Gastrocnemius medialis (tissue), 4 donors: ENCODE results near the gene STX17. TPM values are rescaled to one million over a fixed set of nuclear protein-coding genes. Genes with fewer than 3 reads are reported as not detected.

ENCODE experiments used
- ATAC-seq, 2 donors: fragments of 150-250 bp; one replicate each; pipeline ENCODE4 v1.9.1; 2016
- DNase-seq, 2 donors: peaks; one replicate each; pipeline ENCODE4 v3.0.0-alpha.2; 2019
- H3K27ac ChIP-seq, 4 donors: fragments of 200-600 bp; sonication (generic); 1 replicate in 1 of 4; 2 replicates in 3 of 4; pipeline ENCODE4 v1.5.1; 2016 to 2018; ENCODE audit warnings: mild to moderate bottlenecking in 2 of 4, moderate library complexity in 1 of 4
- H3K27me3 ChIP-seq, 3 donors: fragments of 200-600 bp; sonication (generic) in 2 of 3; 1 replicate in 1 of 3; 2 replicates in 2 of 3; pipeline versions ENCODE4 v1.5.1 to v1.6.0; 2016 to 2019; ENCODE audit warnings: mild to moderate bottlenecking in 1 of 3, moderate library complexity in 1 of 3
- H3K36me3 ChIP-seq, 2 donors: fragments of 200-600 bp; sonication (generic) in 1 of 2; one replicate each; pipeline ENCODE4 v1.5.1; 2017 to 2018
- H3K4me1 ChIP-seq, 2 donors: fragments of 200-600 bp; sonication (generic) in 1 of 2; one replicate each; pipeline ENCODE4 v1.5.1; 2016 to 2017; ENCODE audit warnings: mild to moderate bottlenecking in 2 of 2
- H3K4me3 ChIP-seq, 4 donors: fragments of 200-600 bp; sonication (generic) in 3 of 4; 1 replicate in 1 of 4; 2 replicates in 3 of 4; pipeline ENCODE4 v1.5.1; 2016 to 2019; ENCODE audit warnings: mild to moderate bottlenecking in 2 of 4
- H3K9me3 ChIP-seq, 3 donors: fragments of 200-600 bp; sonication (generic) in 2 of 3; 1 replicate in 1 of 3; 2 replicates in 2 of 3; pipeline ENCODE4 v1.5.1; 2016 to 2019
- POLR2A ChIP-seq, 2 donors: fragments of 450-650 bp; IDR thresholded peaks; one replicate each; pipeline ENCODE4 v1.6.1; 2017; ENCODE audit warnings: antibody characterized with exemption in 2 of 2, mild to moderate bottlenecking in 2 of 2, moderate library complexity in 2 of 2
- in situ Hi-C, 4 donors: fragments of 200-750 bp; cut with MboI; loops; one replicate each; pipeline versions ENCODE4 v1.15.0 to v1.8.0; 2017; ENCODE audit warnings: low sequenced_read_pairs in 4 of 4
- intact Hi-C: fragments of 100-400 bp; cut with DNase I; formaldehyde crosslinking; loops from one replicate; pipeline ENCODE4 v1.15.1; 2023; ENCODE audit warnings: low total_unique reads
- total RNA-seq, 4 donors: library from RNA; depleted of rRNA; stranded (reverse); fragments of >200 nt; gene quantifications; one replicate each; pipeline versions ENCODE4 v1.1.0 to v1.2.3, GENCODE V29; 2016
- TF ChIP-seq, protein P1 (sequence below), 5 experiments: fragments of 450-650 bp in 3 of 5; fragments of 200-600 bp in 2 of 5; sonication (generic) in 2 of 5; IDR thresholded peaks in 4 of 5; conservative IDR thresholded peaks in 1 of 5; 1 replicate in 4 of 5; 2 replicates in 1 of 5; pipeline ENCODE4 v1.5.1; 2016 to 2019; ENCODE audit warnings: antibody characterized with exemption in 5 of 5, mild to moderate bottlenecking in 3 of 5, moderate library complexity in 3 of 5

Gene STX17
- total RNA-seq, 4 donors from 2014 or later: 25.3 to 34.4 (median 31.6) TPM

DNA sequence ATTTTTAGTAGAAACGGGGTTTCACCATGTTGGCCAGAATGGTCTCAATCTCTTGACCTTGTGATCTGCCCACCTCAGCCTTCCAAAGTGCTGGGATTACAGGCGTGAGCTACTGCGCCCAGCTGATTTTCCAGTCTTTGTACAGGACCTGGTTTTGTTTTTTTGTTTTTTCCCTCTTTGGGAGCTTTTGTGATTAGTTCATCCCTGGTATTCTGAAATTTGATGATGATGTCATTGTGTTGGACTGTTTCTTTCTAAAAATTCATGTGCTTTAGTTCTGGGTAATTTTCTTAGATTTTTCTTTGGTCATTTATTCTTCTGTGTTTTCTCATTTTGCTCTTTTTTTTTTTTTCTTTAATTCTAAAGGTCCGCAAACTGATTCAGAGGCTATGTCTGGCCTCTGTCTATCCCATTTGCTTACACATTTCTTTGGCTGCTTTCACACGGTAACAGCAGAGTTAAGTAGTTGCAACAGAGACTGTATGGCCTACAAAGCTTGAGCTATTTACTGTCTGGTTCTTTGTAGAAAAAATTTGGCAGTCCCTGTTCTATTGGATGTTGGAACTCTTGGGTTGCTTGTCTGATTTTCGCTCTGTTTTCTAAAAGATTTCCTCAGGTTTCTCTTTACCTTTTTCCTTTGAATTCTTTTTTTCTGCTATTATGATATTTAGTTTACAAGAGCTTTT is 24.8 kb downstream of the STX17 start:
- TF ChIP-seq, protein P1, sequence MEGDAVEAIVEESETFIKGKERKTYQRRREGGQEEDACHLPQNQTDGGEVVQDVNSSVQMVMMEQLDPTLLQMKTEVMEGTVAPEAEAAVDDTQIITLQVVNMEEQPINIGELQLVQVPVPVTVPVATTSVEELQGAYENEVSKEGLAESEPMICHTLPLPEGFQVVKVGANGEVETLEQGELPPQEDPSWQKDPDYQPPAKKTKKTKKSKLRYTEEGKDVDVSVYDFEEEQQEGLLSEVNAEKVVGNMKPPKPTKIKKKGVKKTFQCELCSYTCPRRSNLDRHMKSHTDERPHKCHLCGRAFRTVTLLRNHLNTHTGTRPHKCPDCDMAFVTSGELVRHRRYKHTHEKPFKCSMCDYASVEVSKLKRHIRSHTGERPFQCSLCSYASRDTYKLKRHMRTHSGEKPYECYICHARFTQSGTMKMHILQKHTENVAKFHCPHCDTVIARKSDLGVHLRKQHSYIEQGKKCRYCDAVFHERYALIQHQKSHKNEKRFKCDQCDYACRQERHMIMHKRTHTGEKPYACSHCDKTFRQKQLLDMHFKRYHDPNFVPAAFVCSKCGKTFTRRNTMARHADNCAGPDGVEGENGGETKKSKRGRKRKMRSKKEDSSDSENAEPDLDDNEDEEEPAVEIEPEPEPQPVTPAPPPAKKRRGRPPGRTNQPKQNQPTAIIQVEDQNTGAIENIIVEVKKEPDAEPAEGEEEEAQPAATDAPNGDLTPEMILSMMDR (IDR thresholded peaks at IDR 0.05 in 4 of 5, conservative IDR thresholded peaks at IDR 0.05 in 1 of 5): no peak
- TF ChIP-seq POLR2A (IDR thresholded peaks at IDR 0.05): no peak
- DNase-seq: no peak
- Histone ChIP-seq H3K4me1 (no peaks in the 10 kb centered on the region), H3K27me3 (no peaks in the 10 kb centered on the region), H3K9me3 (no peaks in the 10 kb centered on the region), H3K36me3 (peaks cover 0 to 12% of the 10 kb centered on the region in 2 donors), H3K4me3 (no peak overlapping the region), H3K27ac (no peak overlapping the region)
- ATAC-seq: no peak
- intact Hi-C loops: no loop called here
- in situ Hi-C loops: no loop called here

DNA sequence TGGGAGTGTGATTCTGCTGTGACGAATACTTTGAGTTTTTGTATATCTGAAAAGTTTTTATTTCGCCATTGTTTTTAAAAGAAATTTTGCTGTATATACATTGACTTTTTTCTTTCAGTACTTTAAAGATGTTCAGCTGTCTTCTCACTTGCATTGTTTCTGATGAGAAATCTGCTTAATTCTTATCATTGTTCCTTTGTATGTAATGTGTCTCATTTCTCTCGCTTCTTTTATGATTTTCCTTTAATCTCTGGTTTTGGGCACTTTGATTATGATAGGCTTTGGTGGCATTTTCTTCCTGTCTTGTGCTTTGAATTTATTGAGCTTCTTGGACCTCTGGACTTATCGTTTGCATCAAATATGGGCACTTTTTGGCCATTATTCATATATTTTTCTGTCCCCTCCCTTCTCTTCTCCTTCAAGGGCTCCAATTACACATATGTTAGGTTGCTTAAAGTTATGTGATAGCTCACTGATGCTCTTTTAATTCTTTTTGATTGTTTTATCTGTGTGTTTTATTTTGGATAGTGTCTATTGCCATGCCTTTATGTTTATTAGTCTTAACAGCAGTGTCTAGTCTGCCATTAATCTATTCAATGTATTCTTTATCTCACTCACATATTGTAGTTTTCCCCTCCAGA is 30.6 kb downstream of the STX17 start:
- ATAC-seq: no peak
- no peak for TF ChIP-seq POLR2A (IDR thresholded peaks at IDR 0.05)
- TF ChIP-seq, protein P1 (IDR thresholded peaks at IDR 0.05 in 4 of 5, conservative IDR thresholded peaks at IDR 0.05 in 1 of 5): no peak
- no peaks in the 10 kb centered on the region for H3K9me3 ChIP-seq
- DNase-seq: no peak
- intact Hi-C loops: no loop called here
- H3K27ac ChIP-seq: no peak overlapping the region
- in situ Hi-C loops: no loop called here
- H3K27me3 ChIP-seq: no peaks in the 10 kb centered on the region
- no peaks in the 10 kb centered on the region for H3K4me1 ChIP-seq
- no peak overlapping the region for H3K4me3 ChIP-seq
- H3K36me3 ChIP-seq: no peaks in the 10 kb centered on the region

DNA sequence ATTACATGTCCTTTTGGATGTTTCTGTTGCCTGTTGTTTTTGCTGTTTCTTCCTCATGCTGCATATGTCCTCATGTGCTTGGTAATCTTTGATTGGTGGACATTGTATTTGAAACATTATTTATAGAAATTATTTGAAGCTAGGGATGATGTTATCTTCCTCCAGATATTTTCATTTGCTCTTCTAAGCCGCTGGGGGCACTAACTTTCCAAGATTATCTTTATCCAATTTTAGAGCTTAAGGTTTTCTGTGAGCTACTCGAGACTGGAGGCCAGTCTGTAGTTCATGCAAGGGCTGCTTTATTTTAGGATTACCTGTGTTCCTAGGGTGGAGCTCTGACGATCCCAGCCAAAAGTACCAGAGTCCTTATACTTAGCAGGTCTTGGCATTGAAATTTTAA is 40.9 kb downstream of the STX17 start:
- peaks cover 0 to 11% of the 10 kb centered on the region in 2 donors for H3K4me1 ChIP-seq
- no peak overlapping the region for H3K4me3 ChIP-seq
- no peaks in the 10 kb centered on the region for H3K9me3 ChIP-seq
- TF ChIP-seq POLR2A (IDR thresholded peaks at IDR 0.05): no peak
- TF ChIP-seq, protein P1 (IDR thresholded peaks at IDR 0.05 in 4 of 5, conservative IDR thresholded peaks at IDR 0.05 in 1 of 5): no peak
- intact Hi-C loops (no loop called here), in situ Hi-C loops (no loop called here)
- no peak for ATAC-seq
- no peaks in the 10 kb centered on the region for H3K27me3 ChIP-seq
- no peak for DNase-seq
- H3K27ac ChIP-seq: no peak overlapping the region
- H3K36me3 ChIP-seq: peaks cover 0 to 9% of the 10 kb centered on the region in 2 donors

DNA sequence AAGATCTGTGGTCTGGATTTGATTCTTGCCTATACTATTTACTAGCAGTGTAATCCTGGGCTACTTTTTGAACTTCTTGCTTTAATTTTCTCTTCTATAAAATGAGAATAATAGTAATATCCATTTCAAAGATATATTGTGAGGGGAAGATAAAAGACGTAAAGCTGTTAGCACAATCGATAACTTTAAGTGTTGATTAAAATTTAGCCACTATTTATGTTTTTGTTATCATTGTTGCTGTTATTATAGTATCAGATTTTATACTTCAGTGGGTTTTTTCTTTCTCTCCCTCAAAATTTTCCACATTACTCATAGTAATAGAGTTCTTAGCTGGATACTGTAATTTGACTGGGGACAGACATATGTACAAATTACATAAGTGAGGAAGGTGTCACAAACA is 42.0 kb downstream of the STX17 start:
- no peak overlapping the region for H3K27ac ChIP-seq
- in situ Hi-C loops: no loop called here
- ATAC-seq (no peak), DNase-seq (no peak)
- TF ChIP-seq, protein P1 (IDR thresholded peaks at IDR 0.05 in 4 of 5, conservative IDR thresholded peaks at IDR 0.05 in 1 of 5): no peak
- TF ChIP-seq POLR2A (IDR thresholded peaks at IDR 0.05): no peak
- intact Hi-C loops: no loop called here
- no peaks in the 10 kb centered on the region for H3K27me3 ChIP-seq
- no peaks in the 10 kb centered on the region for H3K9me3 ChIP-seq
- H3K36me3 ChIP-seq: peaks cover 0 to 13% of the 10 kb centered on the region in 2 donors
- no peak overlapping the region for H3K4me3 ChIP-seq
- H3K4me1 ChIP-seq: peaks cover 0 to 11% of the 10 kb centered on the region in 2 donors
